HTERT RPE-1 (cell line): ENCODE data around the gene TGDS.
"Not testable (repeated sequence)": the region's sequence is repeated elsewhere in the genome, so short reads cannot be mapped to it uniquely, and the experiment has no call there.

Experiments
- in situ Hi-C: fragments of 300-500 bp; cut with MboI; formaldehyde crosslinking; loops from 4 replicates; pipeline ENCODE4 v1.14.3; 2020; ENCODE audit warnings: low sequenced_read_pairs

TGDS gene

GRCh38 chr13:94553766-94554165 lies 42.2 kb downstream of the TGDS start:
- in situ Hi-C loops, result no loop called here

- in situ Hi-C loops, result no loop called here
These were observed 43.9 kb downstream of the TGDS start for GRCh38 chr13:94552095-94552494.

- in situ Hi-C loops, result no loop called here
These were observed 45.8 kb downstream of the TGDS start for GRCh38 chr13:94550062-94550738.

GRCh38 chr13:94549232-94550061 lies 46.5 kb downstream of the TGDS start:
- in situ Hi-C loops, result no loop called here

GRCh38 chr13:94548821-94549231 lies 47.1 kb downstream of the TGDS start:
- in situ Hi-C loops, result no loop called here

GRCh38 chr13:94548382-94548781 lies 47.6 kb downstream of the TGDS start:
- in situ Hi-C loops, result no loop called here

GRCh38 chr13:94546061-94546839 lies 49.7 kb downstream of the TGDS start:
- in situ Hi-C loops, result no loop called here

- in situ Hi-C loops, result no loop called here
These were observed 51.0 kb downstream of the TGDS start for GRCh38 chr13:94544922-94545321.

GRCh38 chr13:94542917-94543316 lies 53.0 kb downstream of the TGDS start:
- in situ Hi-C loops, result no loop called here

- in situ Hi-C loops, result no loop called here
These were observed 58.0 kb downstream of the TGDS start for GRCh38 chr13:94537740-94538630.

GRCh38 chr13:94535775-94536174 lies 60.2 kb downstream of the TGDS start:
- in situ Hi-C loops, result no loop called here

GRCh38 chr13:94535231-94535630 lies 60.7 kb downstream of the TGDS start:
- in situ Hi-C loops, result no loop called here

- in situ Hi-C loops, result no loop called here
These were observed 61.8 kb downstream of the TGDS start for GRCh38 chr13:94534166-94534565.

GRCh38 chr13:94532278-94532677 lies 63.7 kb downstream of the TGDS start:
- in situ Hi-C loops, result not testable (repeated sequence)

- in situ Hi-C loops, result not testable (repeated sequence)
These were observed 69.0 kb downstream of the TGDS start for GRCh38 chr13:94526956-94527355.

- in situ Hi-C loops, result no loop called here
These were observed 70.2 kb downstream of the TGDS start for GRCh38 chr13:94525781-94526180.

- in situ Hi-C loops, result no loop called here
These were observed 71.5 kb downstream of the TGDS start for GRCh38 chr13:94524407-94524806.
